Erythroblast (primary cell): ENCODE results near the gene CDIP1.

Experiments
- GATA1 ChIP-seq: IDR thresholded peaks from 2 replicates; pipeline ENCODE4 v1.6.1; 2011; ENCODE audit warnings: low read depth, mild to moderate bottlenecking, control low read depth, low read length, moderate library complexity
- POLR2A ChIP-seq: IDR thresholded peaks from 2 replicates; pipeline ENCODE4 v1.6.1; 2011; ENCODE audit warnings: mild to moderate bottlenecking, low read length

DNA sequence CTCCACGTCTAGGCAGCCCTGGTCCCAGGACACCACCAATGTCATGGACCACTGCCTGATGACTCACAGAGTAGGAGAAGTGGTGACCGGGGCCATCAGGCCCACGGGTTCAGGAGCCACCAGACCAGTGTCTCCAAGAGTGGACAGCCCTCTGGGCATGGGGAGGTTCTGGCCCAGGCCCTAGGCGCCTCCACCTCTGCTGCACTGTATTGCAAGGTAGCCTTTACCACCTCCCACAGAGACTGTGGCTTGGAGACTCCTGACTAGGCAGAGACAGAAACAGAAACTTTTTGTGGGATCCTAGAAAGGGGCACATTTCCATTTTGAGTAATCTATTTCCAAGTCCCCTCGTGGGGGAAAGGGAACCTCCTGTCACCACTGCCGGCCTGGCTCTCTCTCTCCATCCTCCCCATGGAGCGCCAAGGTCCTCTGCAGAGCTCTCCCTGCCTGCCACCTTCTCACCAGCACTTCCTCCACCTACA, 2.9 kb downstream of the CDIP1 start:
- TF ChIP-seq POLR2A (no peak), GATA1 (no peak)
